HK-2 (cell line): Measurements from ENCODE around the gene GPC6.

Experiments
- DNase-seq: peaks from one replicate; pipeline ENCODE4 v3.0.0-alpha.2; 2018; ENCODE audit not compliant: unreplicated experiment

The GPC6 gene

DNA sequence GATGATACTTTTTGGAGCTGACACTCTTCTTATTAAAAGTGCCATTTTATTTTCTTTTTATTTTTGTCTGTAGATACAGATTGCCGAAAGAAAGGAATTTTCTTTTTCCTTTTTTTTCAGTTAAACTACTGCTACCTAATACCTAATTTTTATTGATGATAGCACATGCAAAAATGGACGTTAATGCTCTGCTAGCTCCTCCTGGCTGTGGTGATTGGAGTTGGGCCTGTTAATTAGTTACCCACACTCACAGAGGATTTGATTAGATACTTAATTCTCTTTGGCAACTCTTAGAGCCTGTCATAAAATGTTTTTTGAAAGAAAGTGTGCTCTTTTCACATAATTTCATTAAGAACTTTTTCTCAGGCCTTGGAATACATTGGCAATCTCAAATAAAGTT is 886.1 kb downstream of the GPC6 start:
- no peak for DNase-seq

GRCh38 chr13:94113245-94113644 is 886.6 kb downstream of the GPC6 start:
- DNase-seq = no peak

- no peak for DNase-seq
These were observed 887.6 kb downstream of the GPC6 start for GRCh38 chr13:94114166-94114565.

GRCh38 chr13:94115054-94115453 is 888.4 kb downstream of the GPC6 start:
- no peak for DNase-seq

- no peak for DNase-seq
These were observed 892.8 kb downstream of the GPC6 start for GRCh38 chr13:94119360-94119936.

- no peak for DNase-seq
These were observed 894.3 kb downstream of the GPC6 start for GRCh38 chr13:94120878-94121277.

GRCh38 chr13:94121686-94122085 is 895.1 kb downstream of the GPC6 start:
- DNase-seq = no peak

DNA sequence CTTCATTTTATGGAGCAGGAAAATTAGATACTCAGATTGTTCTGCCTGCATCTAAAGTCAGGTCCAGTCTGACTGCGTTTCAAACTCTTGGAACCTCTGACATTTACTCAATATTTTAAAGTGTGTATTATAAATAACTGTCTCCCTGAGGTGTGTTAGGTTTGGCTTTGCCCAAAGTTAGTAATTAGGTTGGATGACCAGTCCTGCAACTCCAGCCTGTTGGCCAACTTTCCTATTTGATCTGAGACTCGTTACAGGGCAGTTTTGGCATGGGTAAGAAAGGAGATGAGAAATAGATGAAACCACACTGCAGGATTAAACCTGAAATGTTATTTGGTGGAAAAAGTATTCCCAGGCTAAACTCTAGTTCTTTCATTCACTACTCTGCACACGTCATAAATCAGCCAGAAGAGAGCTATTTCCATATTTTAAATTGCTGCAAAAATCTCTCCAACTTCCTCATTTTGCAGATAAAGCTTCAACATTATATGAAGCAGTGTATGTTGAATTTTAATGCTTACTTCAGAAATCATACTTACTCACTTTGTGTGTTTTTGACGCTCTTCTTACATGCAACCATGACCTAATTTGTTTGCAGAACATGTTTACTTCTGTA is 895.8 kb downstream of the GPC6 start:
- DNase-seq = no peak

GRCh38 chr13:94123557-94123956 is 897.0 kb downstream of the GPC6 start:
- no peak for DNase-seq

DNA sequence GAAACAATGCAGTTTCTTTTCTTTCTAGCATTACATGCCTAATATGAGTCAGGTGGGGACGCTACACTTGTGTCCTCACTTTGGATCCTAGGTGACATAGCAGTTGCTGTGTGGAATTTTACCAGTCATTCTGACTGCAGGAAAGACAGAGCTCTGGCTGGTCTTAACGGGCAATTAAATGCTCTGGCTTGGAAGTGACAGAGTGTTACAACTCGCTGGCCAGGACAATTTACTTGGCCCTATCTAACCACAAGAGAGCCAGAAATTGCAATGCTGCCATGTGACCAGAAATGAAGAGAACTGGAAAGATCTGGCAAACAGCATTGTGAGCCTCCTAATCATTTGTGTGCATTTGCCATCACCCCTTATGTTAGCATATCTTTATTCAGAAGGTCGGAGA is 901.8 kb downstream of the GPC6 start:
- DNase-seq = no peak

DNA sequence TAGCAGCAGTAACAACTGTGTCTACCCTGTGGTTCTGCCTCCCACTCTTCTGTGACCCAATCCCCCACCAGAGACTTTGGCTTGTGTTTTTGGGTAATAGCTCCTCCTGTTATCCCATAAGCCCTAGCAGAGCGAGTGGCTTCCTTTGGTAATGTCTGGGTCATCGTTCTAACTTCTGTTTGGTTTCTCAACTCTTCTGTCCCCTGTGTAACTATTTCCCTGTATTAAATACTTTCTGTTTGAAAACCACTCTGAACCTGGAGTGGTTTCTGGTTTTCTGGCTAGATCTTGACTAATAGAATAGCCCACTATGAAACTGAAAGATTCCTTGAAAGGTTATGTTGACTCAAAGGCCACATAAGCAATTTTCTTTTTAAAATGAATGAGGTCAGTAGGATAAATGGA is 902.9 kb downstream of the GPC6 start:
- DNase-seq = no peak

- no peak for DNase-seq
These were observed 912.2 kb downstream of the GPC6 start for GRCh38 chr13:94138831-94139230.

- DNase-seq = no peak
These were observed 912.9 kb downstream of the GPC6 start for GRCh38 chr13:94139393-94139995.

- DNase-seq = no peak
These were observed 913.4 kb downstream of the GPC6 start for GRCh38 chr13:94140027-94140426.

DNA sequence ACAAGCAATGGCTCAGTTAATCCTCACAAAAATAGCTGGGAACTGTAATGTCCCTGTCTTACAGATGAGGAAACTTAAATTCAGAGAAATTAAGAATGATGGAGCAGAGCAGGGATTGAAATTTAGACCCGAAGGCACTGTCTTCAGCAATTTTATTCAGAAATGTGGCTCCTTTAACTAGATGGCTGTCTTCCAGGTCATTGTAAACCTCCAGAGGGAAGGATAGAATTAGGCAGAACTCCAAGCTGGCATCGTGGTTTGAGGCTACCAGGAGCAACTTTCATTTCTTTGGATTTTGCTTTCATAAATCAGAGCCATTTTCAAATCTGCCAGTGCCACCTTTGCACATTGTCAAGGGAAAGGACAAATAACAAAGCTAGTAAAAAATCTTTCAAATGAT is 913.9 kb downstream of the GPC6 start:
- DNase-seq = no peak

DNA sequence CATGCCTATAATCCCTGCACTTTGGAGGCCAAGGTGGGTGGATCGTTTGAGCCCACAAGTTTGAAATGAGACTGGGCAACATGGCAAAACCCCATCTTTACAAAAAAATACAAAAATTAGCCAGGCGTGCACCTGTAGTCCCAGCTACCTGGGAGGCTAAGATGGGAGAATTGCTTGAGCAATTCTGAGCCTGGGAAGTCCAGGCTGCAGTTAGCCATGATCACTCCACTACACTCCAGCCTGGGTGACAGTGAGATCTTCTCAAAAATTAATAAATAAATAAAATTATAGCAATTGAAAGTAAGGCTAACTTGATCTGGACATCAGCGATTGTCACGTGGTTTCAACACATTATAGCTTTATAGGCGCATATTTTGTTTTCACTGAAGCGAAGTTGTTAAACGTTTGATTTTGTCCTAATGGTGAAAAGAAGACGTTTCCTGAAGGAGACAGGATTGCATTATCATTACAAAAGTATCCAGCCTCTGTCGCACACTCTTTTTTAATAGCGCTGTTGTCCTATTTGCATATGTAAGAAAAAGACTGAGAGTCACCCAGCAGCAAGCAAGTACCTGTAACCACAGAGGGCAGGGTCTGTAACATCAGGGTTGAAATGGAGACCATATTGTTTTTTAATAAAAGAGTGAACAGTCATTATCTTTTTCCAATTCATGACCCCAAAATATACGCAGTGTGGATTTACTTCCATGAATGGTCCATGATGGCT is 917.2 kb downstream of the GPC6 start:
- DNase-seq = no peak

DNA sequence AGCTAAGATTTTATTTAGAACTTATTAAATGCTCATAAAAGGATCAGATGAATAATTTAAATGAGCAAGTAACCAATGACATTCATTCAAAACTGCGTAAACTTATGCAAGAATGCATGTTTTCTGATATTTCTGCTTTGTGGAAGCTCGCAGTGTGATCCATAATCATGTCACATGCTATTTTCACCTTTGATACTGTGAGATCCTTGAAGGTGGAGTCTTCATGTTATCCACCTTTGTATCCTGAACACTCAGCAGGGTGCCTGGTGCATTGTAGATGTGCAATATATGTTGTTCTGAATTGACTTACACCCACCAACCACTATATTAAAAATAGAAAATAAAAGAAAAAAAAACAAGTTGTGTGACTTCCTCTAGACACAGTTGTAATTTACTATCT is 919.4 kb downstream of the GPC6 start:
- no peak for DNase-seq

DNA sequence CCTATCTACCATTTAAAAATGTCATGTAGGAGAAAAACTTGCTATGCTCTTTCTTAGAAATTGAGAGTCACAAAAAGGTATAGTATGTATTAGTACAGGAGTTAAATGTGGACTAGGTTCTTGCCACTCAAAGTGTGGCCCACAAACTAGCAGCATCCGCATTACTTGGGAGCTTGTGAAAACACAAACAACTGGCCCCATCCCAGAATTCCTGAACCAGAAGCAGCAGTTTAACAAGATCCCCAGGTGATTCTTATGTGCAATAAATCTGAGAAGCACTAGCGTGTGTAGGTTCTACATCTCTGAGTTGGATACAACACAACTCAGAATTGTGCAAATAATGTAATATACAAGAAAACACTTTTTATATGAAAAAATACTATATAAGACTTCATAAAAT is 927.0 kb downstream of the GPC6 start:
- DNase-seq = no peak

- DNase-seq = no peak
These were observed 927.8 kb downstream of the GPC6 start for GRCh38 chr13:94154367-94154766.

- no peak for DNase-seq
These were observed 931.2 kb downstream of the GPC6 start for GRCh38 chr13:94157705-94158218.

DNA sequence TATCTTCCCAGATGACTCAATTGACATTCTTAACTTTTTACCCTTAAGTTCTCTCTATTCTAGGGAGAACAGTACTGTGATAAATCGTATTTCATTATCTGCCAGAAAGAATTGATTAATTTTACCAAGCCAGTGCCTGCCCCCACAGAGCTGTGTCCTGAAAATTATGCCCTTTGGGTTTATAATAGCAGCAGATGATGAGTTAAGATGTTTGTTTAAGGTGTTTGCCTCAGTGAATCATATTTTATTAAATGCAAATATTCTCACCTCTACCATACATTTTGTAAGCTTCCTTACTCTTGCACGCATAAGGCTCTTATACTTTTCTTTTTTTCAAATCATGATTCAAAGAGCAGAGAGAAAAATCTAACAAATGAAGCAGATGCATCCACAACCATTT is 934.3 kb downstream of the GPC6 start:
- no peak for DNase-seq

DNA sequence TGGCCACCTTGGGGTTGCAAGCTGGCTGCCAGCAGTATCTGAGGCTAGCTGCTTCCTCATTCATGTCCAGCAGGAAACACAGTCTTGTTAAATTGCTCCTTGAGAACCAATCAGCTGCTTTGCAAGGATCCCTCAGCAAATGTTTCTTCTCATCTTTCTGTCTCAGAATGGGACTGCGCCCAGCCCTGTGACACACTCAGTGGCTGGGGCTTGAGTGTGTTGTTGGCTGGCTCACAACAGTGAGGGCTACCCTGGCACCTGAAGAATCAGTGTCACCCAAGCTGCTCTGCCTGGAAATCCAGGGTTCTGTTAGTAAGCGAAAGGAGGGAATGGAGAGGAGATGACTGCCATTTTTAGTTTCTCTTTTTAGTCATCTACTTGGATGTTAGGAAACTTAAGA is 935.7 kb downstream of the GPC6 start:
- DNase-seq = no peak

DNA sequence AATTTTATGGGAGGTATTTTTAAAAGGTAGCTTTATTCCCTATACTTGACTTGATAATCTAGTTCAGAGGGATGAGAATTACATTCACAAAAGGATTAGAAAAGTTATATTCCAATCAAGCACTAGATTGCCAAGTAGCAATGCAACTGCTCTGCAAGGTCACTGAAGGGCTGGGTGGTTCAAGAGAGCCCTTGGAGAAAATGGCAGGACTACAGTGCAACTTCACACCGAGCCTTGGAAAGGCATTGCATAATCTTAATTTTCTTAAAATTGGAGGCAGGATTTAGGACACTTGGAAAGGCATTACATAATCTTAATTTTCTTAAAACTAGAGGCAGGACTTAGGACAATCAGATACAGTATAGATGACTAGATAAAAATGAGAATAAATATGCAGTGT is 936.9 kb downstream of the GPC6 start:
- no peak for DNase-seq
